Breast epithelium (tissue), 4 donors: ENCODE results near the gene ZNF146. TPM values are rescaled to one million over a fixed set of nuclear protein-coding genes. Genes with fewer than 3 reads are reported as not detected.

ENCODE experiments used
- DNase-seq, 2 donors: peaks; one replicate each; pipeline ENCODE4 v3.0.0-alpha.2; 2019; ENCODE audit warnings: low spot score in 2 of 2
- H3K27ac ChIP-seq, 2 donors: fragments of 200-600 bp; sonication (generic) in 1 of 2; one replicate each; pipeline ENCODE4 v1.5.1; 2016 to 2019; ENCODE audit warnings: mild to moderate bottlenecking in 1 of 2
- H3K27me3 ChIP-seq, 2 donors: fragments of 200-600 bp; sonication (generic) in 1 of 2; one replicate each; pipeline versions ENCODE4 v1.5.1 to v1.6.0; 2017 to 2019; ENCODE audit warnings: control low read depth in 1 of 2, mild to moderate bottlenecking in 1 of 2
- H3K36me3 ChIP-seq: fragments of 200-600 bp; one replicate; pipeline ENCODE4 v1.5.1; 2019
- H3K4me1 ChIP-seq, 2 donors: fragments of 200-600 bp; sonication (generic); one replicate each; pipeline ENCODE4 v1.5.1; 2016 to 2019; ENCODE audit warnings: control low read depth in 1 of 2
- H3K4me3 ChIP-seq, 3 donors: fragments of 200-600 bp; sonication (generic); 1 replicate in 2 of 3; 2 replicates in 1 of 3; pipeline ENCODE4 v1.5.1; 2016 to 2019; ENCODE audit warnings: mild to moderate bottlenecking in 3 of 3, moderate library complexity in 2 of 3
- H3K9me3 ChIP-seq, 2 donors: fragments of 200-600 bp; sonication (generic) in 1 of 2; one replicate each; pipeline ENCODE4 v1.5.1; 2016 to 2019; ENCODE audit warnings: control low read depth in 1 of 2
- CTCF ChIP-seq, 3 donors: fragments of 450-650 bp; IDR thresholded peaks; one replicate each; pipeline ENCODE4 v1.5.1; 2016 to 2017; ENCODE audit warnings: antibody characterized with exemption in 3 of 3, mild to moderate bottlenecking in 3 of 3, moderate library complexity in 3 of 3
- POLR2A ChIP-seq: fragments of 450-650 bp; IDR thresholded peaks from one replicate; pipeline ENCODE4 v1.6.1; 2016; ENCODE audit warnings: antibody characterized with exemption, mild to moderate bottlenecking, moderate library complexity
- POLR2AphosphoS5 ChIP-seq, 3 donors: sonication (generic); formaldehyde crosslinking; IDR thresholded peaks; one replicate each; pipeline ENCODE4 v1.6.1; 2017; ENCODE audit warnings: antibody characterized with exemption in 3 of 3
- intact Hi-C: fragments of 100-400 bp; cut with DNase I; formaldehyde crosslinking; loops from one replicate; pipeline ENCODE4 v1.15.1; 2023; ENCODE audit warnings: low total_unique reads
- total RNA-seq, 3 donors: library from RNA; depleted of rRNA; stranded (reverse); fragments of >200 nt; gene quantifications; one replicate each; pipeline ENCODE4 v1.1.0, GENCODE V29; 2016

ZNF146 gene
- total RNA-seq, 3 donors from 2014 or later = 55.5 to 109 (median 78.7) TPM

- Histone ChIP-seq H3K27ac (no peak overlapping the region), H3K9me3 (peaks cover 0 to 4% of the 10 kb centered on the region in 2 donors), H3K4me3 (peak overlapping the region; percentile 34 to 80 (median 77)), H3K4me1 (no peaks in the 10 kb centered on the region), H3K27me3 (no peaks in the 10 kb centered on the region), H3K36me3 (no peaks in the 10 kb centered on the region)
- intact Hi-C loops = no loop called here
- no peak for DNase-seq
- TF ChIP-seq POLR2AphosphoS5 (IDR thresholded peaks at IDR 0.05) (no peak), CTCF (IDR thresholded peaks at IDR 0.05) (no peak), POLR2A (no peak)
Measured at GRCh38 chr19:36257520-36257876, 42.6 kb downstream of the ZNF146 start.

DNA sequence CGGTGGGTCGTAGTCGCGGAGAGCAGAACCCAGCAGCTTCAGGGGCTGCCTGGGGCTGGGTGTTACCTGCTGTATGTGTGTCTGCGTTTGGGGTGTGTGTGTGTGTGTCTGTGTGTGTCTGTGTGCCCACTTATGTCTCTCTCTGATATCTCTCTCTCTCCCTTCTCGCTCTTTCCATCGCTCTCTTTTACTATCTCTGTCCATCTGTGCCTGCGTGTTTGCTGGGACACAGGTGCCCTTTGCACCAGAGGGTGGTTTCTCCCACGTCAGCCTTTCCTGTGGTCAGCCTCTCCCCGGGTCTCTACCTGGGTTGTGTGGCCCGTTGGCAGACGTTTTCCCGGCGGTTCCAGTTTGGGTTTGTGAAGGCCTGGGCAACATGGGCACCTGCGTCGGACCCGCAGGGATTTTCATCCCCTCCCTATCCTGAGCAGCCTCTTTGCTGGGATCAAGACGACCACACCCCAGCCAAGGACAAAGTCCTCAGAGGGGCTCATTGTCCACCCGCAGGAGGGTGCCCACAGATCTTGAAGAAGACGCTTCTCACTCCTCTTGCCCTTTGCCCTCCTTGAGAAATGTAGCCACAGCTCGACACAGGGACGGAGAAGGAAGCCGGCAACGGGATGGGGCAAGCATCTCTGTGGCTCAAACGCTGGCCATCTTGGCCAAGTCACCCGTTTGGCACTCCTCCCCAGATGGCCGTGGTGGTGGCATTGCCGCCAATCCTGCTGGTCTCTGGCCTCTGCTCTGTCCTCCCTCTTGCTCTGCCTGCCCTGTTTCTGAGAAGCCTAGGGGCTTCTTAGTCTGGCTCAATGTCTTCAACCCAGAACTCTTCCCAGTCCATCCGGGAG is 43.3 kb downstream of the ZNF146 start:
- Histone ChIP-seq H3K4me3 (peak overlapping the region in 2 of 3 donors; percentile 77 to 80), H3K27me3 (no peaks in the 10 kb centered on the region), H3K36me3 (no peaks in the 10 kb centered on the region), H3K9me3 (peaks cover 0 to 4% of the 10 kb centered on the region in 2 donors), H3K4me1 (no peaks in the 10 kb centered on the region), H3K27ac (no peak overlapping the region)
- no peak for DNase-seq
- intact Hi-C loops = no loop called here
- TF ChIP-seq POLR2A (no peak), POLR2AphosphoS5 (IDR thresholded peaks at IDR 0.05) (no peak), CTCF (IDR thresholded peaks at IDR 0.05) (no peak)

GRCh38 chr19:36259211-36259610 is 44.3 kb downstream of the ZNF146 start:
- Histone ChIP-seq H3K27me3 (no peaks in the 10 kb centered on the region), H3K36me3 (no peaks in the 10 kb centered on the region), H3K9me3 (peaks cover 0 to 4% of the 10 kb centered on the region in 2 donors), H3K4me3 (no peak overlapping the region), H3K4me1 (no peaks in the 10 kb centered on the region), H3K27ac (no peak overlapping the region)
- DNase-seq = no peak
- no peak for TF ChIP-seq POLR2AphosphoS5 (IDR thresholded peaks at IDR 0.05)
- TF ChIP-seq CTCF (IDR thresholded peaks at IDR 0.05) = no peak
- no peak for TF ChIP-seq POLR2A
- intact Hi-C loops = no loop called here

DNA sequence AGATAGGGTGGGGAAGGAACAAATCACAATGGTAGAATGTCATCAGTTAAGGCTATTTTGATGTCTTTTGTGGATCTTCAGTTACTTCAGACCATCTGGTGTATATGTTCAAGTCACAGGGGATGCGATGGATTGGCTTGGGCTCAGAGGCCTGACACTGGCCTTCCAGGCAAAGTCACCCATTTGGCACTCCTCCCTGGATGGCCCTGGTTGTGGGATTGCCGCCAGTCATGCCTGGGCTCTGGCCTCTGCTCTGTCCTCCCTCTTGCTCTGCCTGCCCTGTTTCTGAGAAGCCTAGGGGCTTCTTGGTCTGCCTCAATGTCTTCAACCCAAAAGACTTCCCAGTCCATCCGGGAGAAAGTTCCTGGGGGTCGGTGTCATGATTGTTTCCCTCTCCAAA is 50.2 kb downstream of the ZNF146 start:
- TF ChIP-seq POLR2AphosphoS5 (IDR thresholded peaks at IDR 0.05) (no peak), POLR2A (no peak), CTCF (IDR thresholded peaks at IDR 0.05) (no peak)
- H3K4me3 ChIP-seq = no peak overlapping the region
- H3K27ac ChIP-seq = no peak overlapping the region
- no peaks in the 10 kb centered on the region for H3K36me3 ChIP-seq
- H3K4me1 ChIP-seq = no peaks in the 10 kb centered on the region
- H3K9me3 ChIP-seq = peaks cover 5 to 30% of the 10 kb centered on the region in 2 donors
- intact Hi-C loops = no loop called here
- H3K27me3 ChIP-seq = no peaks in the 10 kb centered on the region
- DNase-seq = no peak

- Histone ChIP-seq H3K9me3 (peaks cover 5 to 30% of the 10 kb centered on the region in 2 donors), H3K4me1 (no peaks in the 10 kb centered on the region), H3K36me3 (no peaks in the 10 kb centered on the region), H3K4me3 (peak overlapping the region in 2 of 3 donors; percentile 18), H3K27me3 (no peaks in the 10 kb centered on the region), H3K27ac (no peak overlapping the region)
- intact Hi-C loops = no loop called here
- DNase-seq = no peak
- no peak for TF ChIP-seq POLR2AphosphoS5 (IDR thresholded peaks at IDR 0.05)
- no peak for TF ChIP-seq CTCF (IDR thresholded peaks at IDR 0.05)
- no peak for TF ChIP-seq POLR2A
Measured at GRCh38 chr19:36265856-36266374, 51.0 kb downstream of the ZNF146 start.
